Stimulated activated naive CD4-positive, alpha-beta T cell treated with Interleukin-2 at 50 U/mL for 16 hours (primary cell): ENCODE measurements around the gene EPM2AIP1.
"Not testable (repeated sequence)": the region's sequence is repeated elsewhere in the genome, so short reads cannot be mapped to it uniquely, and the experiment has no call there.

Experiments used
- DNase-seq: peaks from one replicate; lab custom pipeline; 2025; lab: John Stamatoyannopoulos, UW

EPM2AIP1 gene

GRCh38 chr3:36992806-36993325 lies at the start of gene EPM2AIP1:
EPM2AIP1 (minus strand) TSS chr3:36993131; CDS start chr3:36993077, 54 bp downstream.
- DNase-seq, result no peak

- DNase-seq, result not testable (repeated sequence)
Observed at GRCh38 chr3:37042712-37043111, 49.8 kb upstream of the EPM2AIP1 start.

DNA sequence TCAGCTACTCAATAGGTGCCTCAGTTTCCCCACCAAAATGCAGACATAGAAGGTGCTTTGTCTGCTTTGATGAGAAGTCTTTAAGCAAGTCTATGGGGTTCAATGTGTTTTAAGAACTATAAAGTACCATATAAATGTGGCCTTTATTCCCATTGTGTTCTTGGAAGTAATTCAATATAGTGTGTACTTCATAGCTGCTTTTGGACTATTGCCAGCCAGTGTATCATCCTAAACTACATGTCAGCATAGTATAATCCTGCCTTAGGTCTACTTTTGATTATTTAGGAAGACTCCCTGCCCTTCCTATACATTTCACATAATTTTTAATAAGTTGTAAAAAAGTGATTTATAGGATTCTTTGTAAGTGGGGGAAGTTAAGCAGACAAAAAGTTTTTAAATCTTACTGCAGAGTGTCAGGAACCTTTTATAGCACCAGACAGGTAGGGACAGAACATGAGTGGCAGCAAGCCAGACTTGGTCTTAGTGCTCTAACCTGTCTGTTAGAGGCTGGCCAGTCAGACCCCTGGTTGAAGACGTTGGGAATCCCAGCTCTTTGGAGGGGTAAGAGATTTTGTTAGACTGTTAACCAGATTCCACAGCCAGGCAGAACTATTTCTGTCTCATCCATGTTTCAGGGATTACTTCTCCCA lies 48.7 kb upstream of the EPM2AIP1 start:
- DNase-seq, result no peak

DNA sequence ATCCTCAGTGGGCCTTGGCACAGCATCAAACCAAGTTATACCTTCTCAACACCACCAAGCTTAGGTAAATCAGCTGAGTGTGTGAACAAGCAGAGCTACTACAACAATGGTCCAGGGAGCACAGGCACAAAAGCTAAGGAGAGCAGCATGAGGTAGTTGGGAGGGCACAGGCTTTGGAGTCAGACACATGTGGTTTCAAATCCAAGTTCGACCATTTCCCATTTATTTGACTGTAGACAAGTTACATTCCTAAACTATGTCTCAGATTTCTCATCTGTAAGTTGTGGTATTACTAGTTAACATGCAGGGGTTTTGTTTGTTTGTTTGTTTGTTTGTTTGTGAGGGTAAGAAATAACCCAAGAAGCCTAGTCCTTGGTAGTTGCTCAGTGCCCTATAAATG lies 47.3 kb upstream of the EPM2AIP1 start:
- DNase-seq, result no peak

DNA sequence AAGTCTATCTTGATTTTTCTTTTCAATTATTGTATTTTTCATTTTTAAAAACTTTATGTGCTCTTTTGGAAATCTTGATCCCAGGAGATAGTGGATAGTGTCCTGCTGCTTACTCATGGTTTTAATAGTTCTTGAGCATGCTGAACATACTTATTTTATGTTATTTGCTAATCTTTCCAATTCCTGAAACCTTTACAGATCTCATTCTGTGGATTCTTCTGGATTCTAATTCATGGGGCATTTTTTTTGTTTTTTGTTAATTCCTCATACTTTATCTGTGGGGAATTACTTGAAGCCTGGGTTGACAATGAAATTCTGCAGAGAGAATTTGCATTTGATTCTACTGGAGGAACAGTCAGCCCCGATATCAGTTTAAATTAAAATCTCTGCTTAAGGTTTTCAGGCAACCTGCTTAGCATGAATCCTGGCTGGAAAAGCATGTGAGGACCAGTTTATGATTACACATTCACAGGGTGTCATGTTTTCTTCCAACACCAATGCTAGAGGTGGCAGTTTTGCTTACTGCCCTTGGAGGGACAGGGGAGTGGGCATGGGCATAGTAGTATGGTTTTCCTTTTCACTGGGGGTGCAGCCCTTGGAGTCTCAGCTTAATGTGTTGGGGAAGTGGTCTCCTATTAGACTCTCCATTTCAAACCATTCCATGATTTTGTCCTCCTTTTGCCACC lies 46.4 kb upstream of the EPM2AIP1 start:
- no peak for DNase-seq

- DNase-seq, result no peak
Observed at GRCh38 chr3:37037352-37037751, 44.4 kb upstream of the EPM2AIP1 start.

DNA sequence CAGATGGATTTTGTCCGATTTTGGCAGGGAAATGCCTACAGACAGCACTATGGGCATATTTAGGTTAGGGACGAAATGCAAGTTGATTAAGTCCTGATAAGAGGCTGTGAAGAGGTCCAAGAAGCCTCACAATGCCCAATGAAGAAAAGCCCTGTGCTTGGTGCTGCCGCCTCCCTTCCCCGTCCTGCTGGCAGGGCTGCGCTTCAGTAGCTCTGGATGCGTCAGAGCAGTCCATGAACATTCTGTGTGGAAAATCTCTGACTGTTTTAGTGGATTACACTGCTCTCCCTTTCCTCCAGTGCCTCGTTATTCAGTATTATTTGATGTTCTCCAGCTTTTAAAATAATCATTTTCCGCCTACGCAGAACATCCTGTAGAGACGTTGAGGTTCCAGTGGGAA lies 40.0 kb upstream of the EPM2AIP1 start:
- no peak for DNase-seq

DNA sequence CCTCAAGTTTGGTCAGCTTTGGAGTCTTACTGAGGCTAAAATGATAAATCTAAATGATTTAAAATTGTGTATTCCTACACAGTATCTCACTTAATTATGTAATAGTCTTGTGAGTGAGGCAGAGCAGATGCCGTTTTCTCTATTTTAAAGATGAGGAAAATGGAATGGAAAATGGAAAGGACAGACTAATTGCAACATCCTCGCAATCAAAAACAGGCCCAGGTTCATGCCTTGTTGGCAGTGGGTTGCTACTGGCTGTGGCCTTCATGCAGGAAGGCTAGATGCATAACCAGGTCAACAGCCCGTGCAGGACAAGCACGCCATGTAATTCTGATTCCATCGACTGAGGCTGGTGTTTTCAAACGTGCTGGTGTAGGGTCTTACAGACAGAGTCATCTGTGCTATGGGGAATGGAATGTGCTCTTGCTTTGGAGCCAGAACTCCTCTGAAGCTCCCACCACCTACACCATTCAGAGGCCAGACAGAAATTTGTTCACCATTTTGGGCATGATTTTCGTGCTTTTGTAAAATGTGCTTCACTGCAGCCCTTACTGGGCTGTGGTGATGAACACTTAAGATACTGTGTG lies 38.3 kb upstream of the EPM2AIP1 start:
- DNase-seq, result no peak

- no peak for DNase-seq
Observed at GRCh38 chr3:37030588-37030987, 37.7 kb upstream of the EPM2AIP1 start.

DNA sequence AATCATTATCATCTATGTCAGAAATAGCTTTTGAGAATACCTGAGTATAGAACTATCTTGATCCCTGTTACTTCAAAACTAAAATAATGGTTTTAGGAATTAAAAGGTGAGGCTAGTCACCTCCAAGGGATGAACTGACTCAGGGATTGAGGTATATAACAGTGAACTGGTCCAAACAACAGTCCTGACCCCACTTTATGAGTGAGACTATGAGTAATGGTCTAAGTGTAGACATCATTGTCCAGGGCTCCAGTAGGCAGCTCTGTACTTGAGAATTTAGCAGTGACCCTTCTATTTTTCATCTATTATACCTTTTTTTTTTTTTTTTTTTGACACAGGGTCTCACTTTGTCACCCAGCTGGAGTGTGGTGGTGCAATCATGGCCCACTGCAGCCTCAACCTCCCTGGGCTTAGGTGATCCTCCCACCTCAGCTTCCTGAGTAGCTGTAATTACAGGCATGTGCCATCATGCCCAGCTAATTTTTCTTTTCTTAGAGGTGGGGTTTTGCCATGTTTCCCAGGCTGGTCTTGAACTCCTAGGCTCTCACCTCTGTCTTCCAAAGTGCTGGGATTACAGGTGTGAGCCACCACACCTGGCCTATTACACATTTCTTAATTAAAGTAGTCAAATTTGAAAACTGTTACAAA lies 36.7 kb upstream of the EPM2AIP1 start:
- DNase-seq, result no peak

DNA sequence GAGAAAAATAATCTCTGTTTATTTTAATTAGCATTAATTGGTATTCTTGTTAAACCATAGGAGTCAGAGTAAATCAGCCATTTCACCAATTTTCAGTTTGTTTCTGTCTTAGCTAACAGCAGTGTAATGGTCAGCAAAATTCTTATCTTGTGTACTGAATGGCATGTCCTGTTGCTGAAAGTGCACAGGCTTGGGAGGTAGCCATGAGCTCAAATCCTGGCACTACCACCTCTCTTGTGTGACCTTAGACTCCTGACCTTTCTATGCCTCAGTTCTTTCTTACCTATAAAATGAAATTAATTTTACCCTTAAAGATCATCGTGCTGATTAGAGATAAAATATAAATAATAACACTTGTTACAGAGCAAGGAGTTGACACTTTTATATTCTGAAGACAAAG lies 36.2 kb upstream of the EPM2AIP1 start:
- DNase-seq, result no peak

GRCh38 chr3:37028329-37028728 lies 35.4 kb upstream of the EPM2AIP1 start:
- no peak for DNase-seq

- no peak for DNase-seq
Observed at GRCh38 chr3:37026851-37027250, 33.9 kb upstream of the EPM2AIP1 start.

DNA sequence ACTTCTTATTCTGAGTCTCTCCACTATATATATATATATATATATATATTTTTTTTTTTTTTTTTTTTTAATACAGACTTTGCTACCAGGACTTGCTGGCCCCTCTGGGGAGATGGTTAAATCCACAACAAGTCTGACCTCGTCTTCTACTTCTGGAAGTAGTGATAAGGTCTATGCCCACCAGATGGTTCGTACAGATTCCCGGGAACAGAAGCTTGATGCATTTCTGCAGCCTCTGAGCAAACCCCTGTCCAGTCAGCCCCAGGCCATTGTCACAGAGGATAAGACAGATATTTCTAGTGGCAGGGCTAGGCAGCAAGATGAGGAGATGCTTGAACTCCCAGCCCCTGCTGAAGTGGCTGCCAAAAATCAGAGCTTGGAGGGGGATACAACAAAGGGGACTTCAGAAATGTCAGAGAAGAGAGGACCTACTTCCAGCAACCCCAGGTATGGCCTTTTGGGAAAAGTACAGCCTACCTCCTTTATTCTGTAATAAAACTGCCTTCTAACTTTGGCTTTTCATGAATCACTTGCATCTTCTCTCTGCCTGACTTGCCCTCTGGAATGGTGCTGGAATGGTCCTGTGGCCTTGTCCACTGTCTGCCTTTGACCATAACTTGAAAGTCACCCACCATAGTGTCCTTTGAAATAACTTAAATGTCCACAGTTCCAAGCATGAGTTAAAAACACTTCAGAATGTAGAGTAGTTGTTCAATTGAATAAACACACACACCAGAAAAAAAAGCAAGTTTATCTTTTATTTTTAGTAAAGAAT lies 32.8 kb upstream of the EPM2AIP1 start:
- DNase-seq, result no peak

GRCh38 chr3:37024820-37025405 lies 32.0 kb upstream of the EPM2AIP1 start:
- no peak for DNase-seq

- no peak for DNase-seq
Observed at GRCh38 chr3:37024092-37024491, 31.2 kb upstream of the EPM2AIP1 start.

DNA sequence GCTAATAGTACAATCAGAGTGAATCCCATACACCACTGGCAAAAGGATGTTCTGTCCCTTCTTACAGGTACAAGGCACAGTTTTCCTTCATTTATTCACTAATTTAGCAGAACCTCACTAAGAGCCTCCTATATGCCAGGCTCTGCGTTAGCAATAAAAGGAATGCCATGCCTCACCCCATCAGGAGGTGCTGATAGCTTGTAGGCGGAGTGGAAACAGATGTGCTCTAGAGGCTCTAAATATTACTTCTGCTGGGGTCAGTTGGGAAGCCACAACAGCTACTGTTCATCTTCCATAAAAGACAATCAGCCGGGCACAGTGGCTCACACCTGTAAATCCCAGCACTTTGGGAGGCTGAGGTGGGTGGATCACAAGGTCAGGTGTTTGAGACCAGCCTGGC lies 24.8 kb upstream of the EPM2AIP1 start:
- DNase-seq, result no peak

GRCh38 chr3:37016903-37017302 lies 24.0 kb upstream of the EPM2AIP1 start:
- no peak for DNase-seq

DNA sequence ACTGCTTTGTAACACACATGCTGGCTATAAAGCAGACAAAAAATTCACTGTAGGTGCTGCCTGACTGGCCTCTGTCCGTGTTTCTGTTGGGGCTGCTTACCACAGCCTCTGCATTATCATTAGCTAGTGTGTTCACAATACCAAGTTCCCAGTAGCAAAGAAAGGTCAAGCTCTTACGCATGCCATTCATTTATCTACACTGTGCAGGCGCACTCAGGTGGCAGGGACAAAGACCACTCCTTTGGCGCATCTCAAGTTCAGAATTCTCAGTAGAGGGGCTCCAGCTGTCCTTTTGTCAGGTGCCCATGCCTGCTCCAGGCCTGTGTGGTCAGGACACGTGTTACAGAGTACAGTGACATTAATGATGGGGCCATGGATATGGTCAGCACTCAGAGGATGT lies 22.7 kb upstream of the EPM2AIP1 start:
- no peak for DNase-seq

DNA sequence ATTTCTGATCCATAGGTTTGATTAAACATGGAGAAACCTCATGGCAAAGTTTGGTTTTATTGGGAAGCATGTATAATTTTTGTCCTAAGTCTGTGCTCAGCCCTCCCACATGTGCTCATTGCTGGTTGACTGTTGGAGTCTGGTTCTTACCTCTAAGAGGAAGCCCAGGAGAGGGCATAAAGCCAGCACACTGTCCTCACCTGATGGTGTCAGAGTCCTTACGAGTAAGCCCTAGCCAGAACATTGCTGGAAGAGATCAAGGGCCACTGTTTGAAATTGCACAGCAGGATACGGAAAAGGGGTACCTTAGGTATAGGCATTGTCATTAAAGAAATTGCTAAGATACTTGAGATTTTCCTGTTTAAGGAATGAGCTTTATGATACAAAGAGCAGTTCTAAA lies 21.7 kb upstream of the EPM2AIP1 start:
- no peak for DNase-seq
